MM.1S (cell line): ENCODE measurements around the gene UBE2D2.

Experiments used
- DNase-seq: peaks from one replicate; pipeline ENCODE4 v3.0.0-alpha.2; 2015
- H2AFZ ChIP-seq: fragments of 300-600 bp; sonication (generic); 2 replicates; pipeline ENCODE4 v1.6.0; 2016; ENCODE audit warnings: antibody characterized with exemption, low read length
- H3F3A ChIP-seq: fragments of 300-600 bp; sonication (generic); 2 replicates; pipeline ENCODE4 v1.6.1; 2016; ENCODE audit warnings: mild to moderate bottlenecking, antibody characterized with exemption, low read length, moderate library complexity, mixed read lengths; ENCODE audit not compliant: insufficient read depth
- H3K27ac ChIP-seq: fragments of 300-600 bp; sonication (generic); 2 replicates; pipeline ENCODE4 v1.5.1; 2016; ENCODE audit warnings: mild to moderate bottlenecking, low read length
- H3K27me3 ChIP-seq: fragments of 300-600 bp; sonication (generic); replicated peaks from 2 replicates; pipeline ENCODE4 v1.6.0; 2016; ENCODE audit warnings: low read length; ENCODE audit not compliant: insufficient read depth
- H3K36me3 ChIP-seq: fragments of 300-600 bp; sonication (generic); replicated peaks from 2 replicates; pipeline ENCODE4 v1.6.1; 2016; ENCODE audit warnings: mild to moderate bottlenecking, low read length, mixed read lengths; ENCODE audit not compliant: insufficient read depth
- H3K4me1 ChIP-seq: fragments of 300-600 bp; sonication (generic); 2 replicates; pipeline ENCODE4 v1.6.1; 2016; ENCODE audit warnings: low read length, mixed read lengths
- H3K4me2 ChIP-seq: fragments of 300-600 bp; sonication (generic); 2 replicates; pipeline ENCODE4 v1.6.0; 2016; ENCODE audit warnings: low read depth, low read length
- H3K4me3 ChIP-seq: fragments of 300-600 bp; sonication (generic); 2 replicates; pipeline ENCODE4 v1.5.1; 2016; ENCODE audit warnings: low read length, mixed read lengths
- H3K79me2 ChIP-seq: fragments of 300-600 bp; sonication (generic); 2 replicates; pipeline ENCODE4 v1.6.1; 2016; ENCODE audit warnings: mixed run types, low read length, mixed read lengths
- H3K9ac ChIP-seq: fragments of 300-600 bp; sonication (generic); 2 replicates; pipeline ENCODE4 v1.6.1; 2016; ENCODE audit warnings: low read length, mixed read lengths
- H3K9me2 ChIP-seq: fragments of 300-600 bp; sonication (generic); replicated peaks from 2 replicates; pipeline ENCODE4 v1.6.1; 2016; ENCODE audit warnings: mild to moderate bottlenecking, low read length, mixed read lengths; ENCODE audit not compliant: insufficient read depth
- H3K9me3 ChIP-seq: fragments of 300-600 bp; sonication (generic); replicated peaks from 2 replicates; pipeline ENCODE4 v1.6.1; 2016; ENCODE audit warnings: mild to moderate bottlenecking, low read length, mixed read lengths; ENCODE audit not compliant: insufficient read depth
- H4K20me1 ChIP-seq: fragments of 300-600 bp; sonication (generic); 2 replicates; pipeline ENCODE4 v1.6.1; 2016; ENCODE audit warnings: mild to moderate bottlenecking, low read length, moderate library complexity, mixed read lengths; ENCODE audit not compliant: insufficient read depth
- CTCF ChIP-seq: fragments of 300-600 bp; sonication (generic); IDR thresholded peaks from 2 replicates; pipeline ENCODE4 v1.5.1; 2016; ENCODE audit warnings: antibody characterized with exemption, low read length, mixed read lengths
- EZH2 ChIP-seq: fragments of 300-600 bp; sonication (generic); optimal IDR thresholded peaks from 2 replicates; pipeline ENCODE3; 2017; ENCODE audit warnings: low read depth, mild to moderate bottlenecking, antibody characterized with exemption, low read length, mixed read lengths
- EZH2phosphoT487 ChIP-seq: fragments of 300-600 bp; sonication (generic); IDR thresholded peaks from 2 replicates; pipeline ENCODE4 v1.6.1; 2018; ENCODE audit warnings: antibody characterized with exemption, low read length

Gene UBE2D2

GRCh38 chr5:139644646-139645429 lies 83.7 kb downstream of the UBE2D2 start:
- no peak for DNase-seq

GRCh38 chr5:139645430-139645871 lies 84.3 kb downstream of the UBE2D2 start:
- H3K4me1 ChIP-seq: peaks cover 4% of the 10 kb centered on the region; the same call in 1 of the 2 replicates
- no peak overlapping the region for H3K27ac ChIP-seq
- no peaks in the 10 kb centered on the region for H3K9me3 ChIP-seq
- H2AFZ ChIP-seq: no peak overlapping the region
- H4K20me1 ChIP-seq: no peaks in the 10 kb centered on the region
- H3F3A ChIP-seq: peaks cover 3% of the 10 kb centered on the region; the same call in 1 of the 2 replicates
- no peaks in the 10 kb centered on the region for H3K9me2 ChIP-seq
- no peak for TF ChIP-seq EZH2
- no peak for TF ChIP-seq EZH2phosphoT487
- no peak for TF ChIP-seq CTCF
- H3K4me3 ChIP-seq: no peak overlapping the region
- peaks cover 18% of the 10 kb centered on the region for H3K79me2 ChIP-seq
- DNase-seq: no peak
- H3K9ac ChIP-seq: no peak overlapping the region
- H3K36me3 ChIP-seq: no peaks in the 10 kb centered on the region
- H3K4me2 ChIP-seq: no peak overlapping the region
- no peaks in the 10 kb centered on the region for H3K27me3 ChIP-seq

More at GRCh38 chr5:139644646-139645429, 83.7 kb downstream of the UBE2D2 start:
- no peak overlapping the region for H2AFZ ChIP-seq
- H3K27me3 ChIP-seq: no peaks in the 10 kb centered on the region
- H4K20me1 ChIP-seq: no peaks in the 10 kb centered on the region
- no peaks in the 10 kb centered on the region for H3K36me3 ChIP-seq
- no peak overlapping the region for H3K4me3 ChIP-seq
- peaks cover 4% of the 10 kb centered on the region; the same call in 1 of the 2 replicates for H3K4me1 ChIP-seq
- no peak overlapping the region for H3K4me2 ChIP-seq
- peaks cover 12% of the 10 kb centered on the region for H3K79me2 ChIP-seq
- no peak for TF ChIP-seq EZH2
- TF ChIP-seq EZH2phosphoT487: no peak
- TF ChIP-seq CTCF: no peak
- no peaks in the 10 kb centered on the region for H3K9me2 ChIP-seq
- peaks cover 3% of the 10 kb centered on the region; the same call in 1 of the 2 replicates for H3F3A ChIP-seq
- H3K27ac ChIP-seq: no peak overlapping the region
- H3K9ac ChIP-seq: no peak overlapping the region
- H3K9me3 ChIP-seq: no peaks in the 10 kb centered on the region

GRCh38 chr5:139646111-139646510 lies 85.0 kb downstream of the UBE2D2 start:
- Histone ChIP-seq H3K9ac (no peak overlapping the region), H3K9me2 (no peaks in the 10 kb centered on the region), H3K36me3 (no peaks in the 10 kb centered on the region), H3K79me2 (peaks cover 25% of the 10 kb centered on the region), H2AFZ (no peak overlapping the region), H4K20me1 (no peaks in the 10 kb centered on the region), H3K9me3 (no peaks in the 10 kb centered on the region), H3K4me2 (no peak overlapping the region), H3K4me1 (peaks cover 10% of the 10 kb centered on the region), H3K27ac (no peak overlapping the region), H3K4me3 (no peak overlapping the region), H3K27me3 (no peaks in the 10 kb centered on the region), H3F3A (peaks cover 3% of the 10 kb centered on the region; the same call in 1 of the 2 replicates)
- no peak for DNase-seq
- no peak for TF ChIP-seq EZH2
- no peak for TF ChIP-seq CTCF
